GM12801 (cell line): ENCODE results near the gene CPSF2.

Experiments used
- CTCF ChIP-seq: IDR thresholded peaks from one replicate; pipeline ENCODE4 v1.5.1; 2011; ENCODE audit warnings: control low read depth; ENCODE audit not compliant: insufficient read length; ENCODE audit errors: extremely low read depth

The CPSF2 gene

GRCh38 chr14:92105893-92106142 is 16.0 kb upstream of the CPSF2 start:
- no peak for TF ChIP-seq CTCF

DNA sequence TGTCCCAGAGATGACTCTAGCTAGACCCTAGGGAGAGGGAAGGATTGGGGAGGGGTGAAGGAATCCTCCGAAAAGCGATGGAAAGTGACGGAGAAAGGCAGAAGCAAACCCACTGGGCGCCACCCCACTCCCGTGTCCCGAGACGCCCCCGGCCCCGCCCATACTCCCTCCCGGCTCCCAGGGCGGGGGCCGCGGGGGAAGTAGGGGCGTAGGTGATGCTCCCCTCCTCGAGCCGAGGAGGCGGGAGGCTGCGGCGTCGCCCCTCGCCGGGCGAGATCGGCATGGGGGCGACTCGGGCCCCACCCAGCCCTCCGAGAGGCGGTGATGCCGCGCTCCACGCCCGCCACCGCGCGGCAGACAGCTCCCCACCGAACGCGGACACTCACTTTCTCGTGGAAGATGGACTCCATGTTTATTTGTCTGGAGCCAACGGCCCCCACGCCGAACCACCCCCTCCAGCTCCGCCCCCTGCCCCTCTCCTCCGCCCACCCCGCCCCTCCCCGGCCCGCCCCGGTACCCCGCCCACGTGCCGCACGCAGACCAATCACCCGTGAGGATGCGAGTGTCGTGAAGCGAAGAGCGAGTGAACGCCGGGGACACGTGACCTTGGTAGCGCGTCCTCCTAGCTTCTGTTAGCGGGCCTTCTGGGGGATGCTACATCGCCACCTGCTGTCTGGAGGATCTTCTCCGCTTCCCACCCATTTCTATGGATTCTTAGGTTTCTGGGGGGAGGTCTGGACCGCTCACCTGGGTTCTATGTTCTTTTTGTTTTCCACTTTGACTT is 15.4 kb upstream of the CPSF2 start, which contains the start of gene ATXN3:
Gene ATXN3 (minus strand): TSS at position 440 of the 784 bp plus-strand sequence. CDS start 30 bp downstream, at position 410.
- TF ChIP-seq CTCF, result peak; percentile 63

DNA sequence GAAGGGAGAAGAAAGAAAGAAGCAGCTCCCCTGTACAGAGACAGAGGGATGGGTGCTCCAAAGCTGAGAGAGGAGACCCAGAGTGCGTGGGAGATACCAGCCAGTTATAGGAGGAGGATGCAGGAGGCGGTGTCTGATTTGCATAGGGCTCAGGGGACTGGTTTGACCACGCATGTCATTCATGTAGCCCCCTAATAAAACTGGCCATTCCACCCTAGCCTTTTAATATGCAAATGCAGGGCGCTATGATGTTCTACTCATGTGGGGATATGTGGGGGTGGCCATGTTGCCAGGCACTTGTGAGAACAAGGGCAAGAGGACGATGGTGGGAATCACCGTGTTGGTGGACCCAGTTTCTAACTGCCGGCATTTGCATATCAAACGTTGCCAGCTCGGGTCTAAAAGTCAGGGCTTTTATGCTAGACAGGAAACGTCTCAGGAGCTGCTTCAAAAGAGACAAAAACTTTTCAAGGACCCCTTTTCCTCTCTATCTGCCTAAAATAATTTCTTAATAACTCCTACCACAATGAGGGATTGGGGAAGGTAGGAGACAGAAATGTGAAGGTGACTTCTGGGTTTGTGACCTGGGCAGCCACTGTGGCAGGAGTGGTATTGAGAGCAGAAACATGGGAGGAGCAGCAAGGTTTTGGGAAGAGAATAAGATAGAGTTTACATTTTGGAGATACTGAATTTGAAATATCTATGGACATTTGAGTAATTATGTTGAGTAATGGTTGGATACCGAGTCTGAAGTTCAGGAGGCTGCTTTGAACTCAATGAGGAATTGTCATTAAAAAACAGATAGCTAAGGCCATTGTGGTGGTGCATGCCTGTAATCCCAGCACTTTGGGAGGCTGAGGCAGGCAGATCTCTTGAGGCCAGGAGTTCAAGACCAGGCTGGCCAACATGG is 13.2 kb upstream of the CPSF2 start:
- TF ChIP-seq CTCF, result no peak

GRCh38 chr14:92109490-92109889 is 12.3 kb upstream of the CPSF2 start:
- no peak for TF ChIP-seq CTCF

GRCh38 chr14:92121207-92121669 is 531 bp upstream of the CPSF2 start:
- TF ChIP-seq CTCF, result no peak

- TF ChIP-seq CTCF, result no peak
Observed at GRCh38 chr14:92122351-92122677, 545 bp downstream of the CPSF2 start.

GRCh38 chr14:92122761-92123160 is 992 bp downstream of the CPSF2 start:
- no peak for TF ChIP-seq CTCF
